Activated CD8-positive, alpha-beta memory T cell treated with anti-CD3 and anti-CD28 coated beads, Interleukin-2, amount 50 U/mL, for 4 hours (primary cell): ENCODE results near the gene SYT2.
A peak's percentile ranks its signal among the peaks of the same experiment; 100 is the strongest.

Experiments used
- DNase-seq: peaks from one replicate; pipeline ENCODE4 v3.0.0-alpha.2; 2020

SYT2 gene

GRCh38 chr1:202671399-202671798 is 38.9 kb downstream of the SYT2 start:
- DNase-seq, result no peak

- DNase-seq, result no peak
Observed at GRCh38 chr1:202665417-202665816, 44.8 kb downstream of the SYT2 start.

GRCh38 chr1:202664083-202664482 is 46.2 kb downstream of the SYT2 start:
- no peak for DNase-seq

- no peak for DNase-seq
Observed at GRCh38 chr1:202663131-202663530, 47.1 kb downstream of the SYT2 start.

GRCh38 chr1:202662081-202662480 is 48.2 kb downstream of the SYT2 start:
- DNase-seq, result no peak

GRCh38 chr1:202661136-202661845 is 49.0 kb downstream of the SYT2 start:
- no peak for DNase-seq

GRCh38 chr1:202659974-202660373 is 50.3 kb downstream of the SYT2 start:
- no peak for DNase-seq

- no peak for DNase-seq
Observed at GRCh38 chr1:202659541-202659940, 50.7 kb downstream of the SYT2 start.

GRCh38 chr1:202658769-202659168 is 51.5 kb downstream of the SYT2 start:
- no peak for DNase-seq

- no peak for DNase-seq
Observed at GRCh38 chr1:202658251-202658759, 51.9 kb downstream of the SYT2 start.

- no peak for DNase-seq
Observed at GRCh38 chr1:202656951-202657646, 53.2 kb downstream of the SYT2 start.

- DNase-seq, result no peak
Observed at GRCh38 chr1:202656057-202656456, 54.2 kb downstream of the SYT2 start.

GRCh38 chr1:202654079-202654478 is 56.2 kb downstream of the SYT2 start:
- DNase-seq, result no peak

GRCh38 chr1:202649553-202650392 is 60.5 kb downstream of the SYT2 start:
- DNase-seq, result no peak

GRCh38 chr1:202648605-202649226 is 61.5 kb downstream of the SYT2 start:
- DNase-seq, result no peak

- DNase-seq, result no peak
Observed at GRCh38 chr1:202645097-202645476, 65.2 kb downstream of the SYT2 start.

- no peak for DNase-seq
Observed at GRCh38 chr1:202644219-202645096, 65.8 kb downstream of the SYT2 start.

GRCh38 chr1:202643397-202644218 is 66.6 kb downstream of the SYT2 start:
- DNase-seq, result peak; percentile 21

GRCh38 chr1:202642619-202643291 is 67.5 kb downstream of the SYT2 start:
- no peak for DNase-seq

GRCh38 chr1:202642212-202642611 is 68.0 kb downstream of the SYT2 start:
- no peak for DNase-seq
